GM23248 (cell line): Measurements from ENCODE around the gene ASB16. TPM values are rescaled to one million over a fixed set of nuclear protein-coding genes. Genes with fewer than 3 reads are reported as not detected.

ENCODE experiments used
- DNase-seq: peaks from one replicate; pipeline ENCODE4 v3.0.0-alpha.2; 2015
- H2AFZ ChIP-seq: fragments of 200-600 bp; sonication (generic); 2 replicates; pipeline ENCODE4 v1.6.1; 2016; ENCODE audit warnings: antibody characterized with exemption
- H3F3A ChIP-seq: fragments of 200-600 bp; sonication (generic); 2 replicates; pipeline ENCODE4 v1.6.1; 2016; ENCODE audit warnings: mild to moderate bottlenecking, antibody characterized with exemption, mixed run types; ENCODE audit not compliant: insufficient read depth
- H3K27ac ChIP-seq: fragments of 200-600 bp; sonication (generic); 2 replicates; pipeline ENCODE4 v1.5.1; 2016; ENCODE audit warnings: mild to moderate bottlenecking
- H3K27me3 ChIP-seq: fragments of 200-600 bp; sonication (generic); replicated peaks from 2 replicates; pipeline ENCODE4 v1.6.1; 2016; ENCODE audit warnings: mild to moderate bottlenecking; ENCODE audit not compliant: insufficient read depth
- H3K36me3 ChIP-seq: fragments of 200-600 bp; sonication (generic); 2 replicates; pipeline ENCODE4 v1.6.1; 2016; ENCODE audit warnings: low read depth, mild to moderate bottlenecking
- H3K4me1 ChIP-seq: fragments of 200-600 bp; sonication (generic); 2 replicates; pipeline ENCODE4 v1.6.1; 2016; ENCODE audit warnings: mild to moderate bottlenecking; ENCODE audit not compliant: insufficient read depth
- H3K4me2 ChIP-seq: fragments of 200-600 bp; sonication (generic); one replicate; pipeline ENCODE4 v1.6.1; 2016; ENCODE audit warnings: mild to moderate bottlenecking; ENCODE audit not compliant: unreplicated experiment
- H3K4me3 ChIP-seq: fragments of 200-600 bp; sonication (generic); 2 replicates; pipeline ENCODE4 v1.5.1; 2016; ENCODE audit warnings: mild to moderate bottlenecking
- H3K79me2 ChIP-seq: fragments of 200-600 bp; sonication (generic); 2 replicates; pipeline ENCODE4 v1.6.1; 2016; ENCODE audit warnings: mild to moderate bottlenecking; ENCODE audit not compliant: insufficient read depth
- H3K9ac ChIP-seq: fragments of 200-600 bp; sonication (generic); 2 replicates; pipeline ENCODE4 v1.6.1; 2016; ENCODE audit warnings: mild to moderate bottlenecking
- H3K9me2 ChIP-seq: fragments of 200-600 bp; sonication (generic); 2 replicates; pipeline ENCODE4 v1.6.1; 2016; ENCODE audit warnings: mixed run types, mild to moderate bottlenecking, moderate library complexity; ENCODE audit not compliant: insufficient read depth
- H3K9me3 ChIP-seq: fragments of 200-600 bp; sonication (generic); one replicate; pipeline ENCODE4 v1.6.1; 2017; ENCODE audit warnings: low read depth
- H4K20me1 ChIP-seq: fragments of 200-600 bp; sonication (generic); 2 replicates; pipeline ENCODE4 v1.6.0; 2016; ENCODE audit not compliant: insufficient read depth
- EZH2 ChIP-seq: fragments of 200-600 bp; sonication (generic); IDR thresholded peaks from 2 replicates; pipeline ENCODE4 v1.6.1; 2018; ENCODE audit warnings: antibody characterized with exemption, mild to moderate bottlenecking; ENCODE audit not compliant: insufficient read depth, poor library complexity, severe bottlenecking
- EZH2phosphoT487 ChIP-seq: fragments of 200-600 bp; sonication (generic); IDR thresholded peaks from 2 replicates; pipeline ENCODE4 v1.6.1; 2018; ENCODE audit warnings: antibody characterized with exemption, moderate library complexity, mild to moderate bottlenecking, low read depth; ENCODE audit not compliant: insufficient read depth
- WGBS, 2 experiments: methylation state at CpG; one replicate each; pipeline ENCODE4 v1.1.6; 2015 to 2017; ENCODE audit warnings: low lambda C conversion rate in 2 of 2, low coverage in 1 of 2; ENCODE audit errors: missing lambda C conversion rate in 2 of 2; 5-methylcytosine and 5-hydroxymethylcytosine counted together
- in situ Hi-C: fragments of 300-500 bp; cut with MboI; formaldehyde crosslinking; loops from 2 replicates; pipeline ENCODE4 v1.15.0; 2020
- polyA plus RNA-seq: library from polyadenylated mRNA; unstranded; fragments of >200 nt; fragmentation: Nextera tagmentation; extraction: Ambion mirVana; gene quantifications from 2 replicates; pipeline ENCODE4 v1.2.1, GENCODE V29; 2016
- total RNA-seq: library from RNA; depleted of rRNA; stranded (reverse); fragments of >200 nt; shearing (Covaris generic); gene quantifications from 2 replicates; pipeline ENCODE4 v1.2.3, GENCODE V29; 2014

The ASB16 gene
- total and polyA plus RNA-seq, 2 experiments from 2014 or later: 0.25 TPM; not detected in 1

- Histone ChIP-seq H2AFZ (peak overlapping the region; percentile 48), H3K9ac (peak overlapping the region; percentile 94), H3F3A (no peaks in the 10 kb centered on the region), H3K27ac (peak overlapping the region; percentile 98), H3K9me2 (no peaks in the 10 kb centered on the region), H4K20me1 (no peaks in the 10 kb centered on the region), H3K36me3 (no peaks in the 10 kb centered on the region), H3K4me3 (peak overlapping the region; percentile 78), H3K4me2 (peak overlapping the region; percentile 89), H3K4me1 (peaks cover 14% of the 10 kb centered on the region), H3K79me2 (peaks cover 54% of the 10 kb centered on the region), H3K27me3 (no peaks in the 10 kb centered on the region), H3K9me3 (no peaks in the 10 kb centered on the region)
- TF ChIP-seq EZH2 (no peak), EZH2phosphoT487 (no peak)
- in situ Hi-C loops: no loop called here
- DNase-seq: no peak
- WGBS, 2 experiments: 4% methylated on average over 22 to 27 of the region's 32 CpGs
These were observed 47.6 kb upstream of the ASB16 start for GRCh38 chr17:44122816-44123355.

- H3F3A ChIP-seq: no peaks in the 10 kb centered on the region
- WGBS, 2 experiments: 1 to 3% methylated on average over 31 to 75 of the region's 78 CpGs
These were observed 47.0 kb upstream of the ASB16 start, which contains the start of gene HDAC5 for GRCh38 chr17:44123356-44124117. HDAC5 (minus strand) TSS chr17:44123641; CDS start chr17:44117515, 6,126 bp downstream.

GRCh38 chr17:44124118-44124438 lies 46.4 kb upstream of the ASB16 start:
- TF ChIP-seq EZH2phosphoT487: no peak
- TF ChIP-seq EZH2: no peak
- Histone ChIP-seq H3K27ac (peak overlapping the region; percentile 98), H3K9me2 (no peaks in the 10 kb centered on the region), H3K9ac (peak overlapping the region; percentile 94), H3K27me3 (no peaks in the 10 kb centered on the region), H3K4me2 (peak overlapping the region; percentile 74), H2AFZ (peak overlapping the region; percentile 75), H3K36me3 (no peaks in the 10 kb centered on the region), H3F3A (no peaks in the 10 kb centered on the region), H3K79me2 (peaks cover 42% of the 10 kb centered on the region), H3K4me3 (peak overlapping the region; percentile 78), H3K4me1 (peaks cover 14% of the 10 kb centered on the region), H4K20me1 (no peaks in the 10 kb centered on the region), H3K9me3 (no peaks in the 10 kb centered on the region)
- no peak for DNase-seq
- 2 to 9% methylated on average over 4 to 8 of the region's 8 CpGs for WGBS, 2 experiments
- in situ Hi-C loops: no loop called here

More at GRCh38 chr17:44123356-44124117, 47.0 kb upstream of the ASB16 start, which contains the start of gene HDAC5:
- DNase-seq: peak; percentile 96
- H3K27ac ChIP-seq: peak within 1 kb of the TSS; percentile 98
- peaks cover 14% of the 10 kb centered on the region for H3K4me1 ChIP-seq
- H3K4me2 ChIP-seq: peak within 1 kb of the TSS; percentile 89
- no peaks in the 10 kb centered on the region for H3K27me3 ChIP-seq
- no peaks in the 10 kb centered on the region for H3K9me3 ChIP-seq
- peak within 1 kb of the TSS; percentile 75 for H2AFZ ChIP-seq
- peaks cover 48% of the 10 kb centered on the region for H3K79me2 ChIP-seq
- no peaks in the 10 kb centered on the region for H4K20me1 ChIP-seq
- in situ Hi-C loops: no loop called here
- peak within 1 kb of the TSS; percentile 78 for H3K4me3 ChIP-seq
- TF ChIP-seq EZH2phosphoT487 (no peak), EZH2 (no peak)
- H3K9ac ChIP-seq: peak within 1 kb of the TSS; percentile 94
- H3K9me2 ChIP-seq: no peaks in the 10 kb centered on the region
- no peaks in the 10 kb centered on the region for H3K36me3 ChIP-seq

GRCh38 chr17:44128383-44128782 lies 42.1 kb upstream of the ASB16 start:
- H3K36me3 ChIP-seq: no peaks in the 10 kb centered on the region
- H3K4me3 ChIP-seq: no peak overlapping the region
- no peaks in the 10 kb centered on the region for H3K9me2 ChIP-seq
- no peak overlapping the region for H3K4me2 ChIP-seq
- H3K27ac ChIP-seq: no peak overlapping the region
- H3K9ac ChIP-seq: no peak overlapping the region
- 88 to 89% methylated on average over 7 of the region's 7 CpGs for WGBS, 2 experiments
- H3F3A ChIP-seq: 0 out of 2 replicates have a peak, but pooled peaks cover 5% of the 10 kb centered on the region
- no peaks in the 10 kb centered on the region for H4K20me1 ChIP-seq
- H3K9me3 ChIP-seq: no peaks in the 10 kb centered on the region
- H3K79me2 ChIP-seq: no peaks in the 10 kb centered on the region
- H2AFZ ChIP-seq: no peak overlapping the region
- no peaks in the 10 kb centered on the region for H3K27me3 ChIP-seq
- in situ Hi-C loops: no loop called here
- no peak for TF ChIP-seq EZH2
- peaks cover 8% of the 10 kb centered on the region for H3K4me1 ChIP-seq
- DNase-seq: no peak
